Vagina (tissue), 2 donors: ENCODE data around the gene DNAJC21.

Experiments used
- POLR2A ChIP-seq, 2 donors: fragments of 450-650 bp; IDR thresholded peaks; one replicate each; pipeline ENCODE4 v1.6.1; 2017; ENCODE audit warnings: antibody characterized with exemption in 2 of 2, mild to moderate bottlenecking in 2 of 2, moderate library complexity in 2 of 2
- POLR2AphosphoS5 ChIP-seq, 2 donors: sonication (generic); formaldehyde crosslinking; IDR thresholded peaks; one replicate each; pipeline ENCODE4 v1.9.0; 2017; ENCODE audit warnings: antibody characterized with exemption in 2 of 2, mild to moderate bottlenecking in 2 of 2, low read depth in 1 of 2; ENCODE audit not compliant: insufficient read depth in 1 of 2
- TF ChIP-seq, protein P1 (sequence below), 3 experiments: fragments of 450-650 bp in 2 of 3; fragments of 200-600 bp in 1 of 3; sonication (generic) in 1 of 3; IDR thresholded peaks; one replicate each; pipeline ENCODE4 v1.5.1; 2017 to 2019; ENCODE audit warnings: antibody characterized with exemption in 3 of 3, mild to moderate bottlenecking in 2 of 3, moderate library complexity in 2 of 3

DNA sequence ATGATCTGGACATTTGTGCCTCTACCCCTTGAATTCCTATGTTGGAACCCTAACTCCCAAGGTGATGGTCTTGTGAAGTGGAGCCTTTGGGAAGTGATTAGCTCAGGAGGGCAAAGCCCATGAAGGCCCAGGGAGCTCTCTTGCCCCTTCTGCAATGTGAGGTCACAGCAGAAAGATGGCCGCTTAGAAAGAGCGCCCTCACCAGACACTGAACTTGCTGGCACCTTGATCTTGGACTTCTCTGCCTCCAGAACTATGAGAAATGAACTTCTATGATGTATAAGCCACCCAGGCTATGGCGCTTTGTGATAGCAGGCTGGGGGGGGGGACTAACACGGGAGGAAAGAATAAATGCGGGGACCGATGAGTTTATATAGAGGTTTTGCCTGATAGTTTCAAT, 73.1 kb downstream of the DNAJC21 start:
- TF ChIP-seq POLR2A (IDR thresholded peaks at IDR 0.05), result no peak
- TF ChIP-seq, protein P1, sequence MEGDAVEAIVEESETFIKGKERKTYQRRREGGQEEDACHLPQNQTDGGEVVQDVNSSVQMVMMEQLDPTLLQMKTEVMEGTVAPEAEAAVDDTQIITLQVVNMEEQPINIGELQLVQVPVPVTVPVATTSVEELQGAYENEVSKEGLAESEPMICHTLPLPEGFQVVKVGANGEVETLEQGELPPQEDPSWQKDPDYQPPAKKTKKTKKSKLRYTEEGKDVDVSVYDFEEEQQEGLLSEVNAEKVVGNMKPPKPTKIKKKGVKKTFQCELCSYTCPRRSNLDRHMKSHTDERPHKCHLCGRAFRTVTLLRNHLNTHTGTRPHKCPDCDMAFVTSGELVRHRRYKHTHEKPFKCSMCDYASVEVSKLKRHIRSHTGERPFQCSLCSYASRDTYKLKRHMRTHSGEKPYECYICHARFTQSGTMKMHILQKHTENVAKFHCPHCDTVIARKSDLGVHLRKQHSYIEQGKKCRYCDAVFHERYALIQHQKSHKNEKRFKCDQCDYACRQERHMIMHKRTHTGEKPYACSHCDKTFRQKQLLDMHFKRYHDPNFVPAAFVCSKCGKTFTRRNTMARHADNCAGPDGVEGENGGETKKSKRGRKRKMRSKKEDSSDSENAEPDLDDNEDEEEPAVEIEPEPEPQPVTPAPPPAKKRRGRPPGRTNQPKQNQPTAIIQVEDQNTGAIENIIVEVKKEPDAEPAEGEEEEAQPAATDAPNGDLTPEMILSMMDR (IDR thresholded peaks at IDR 0.05), result no peak
- TF ChIP-seq POLR2AphosphoS5 (IDR thresholded peaks at IDR 0.05; ENCODE audit: insufficient read depth in 1 of 2, low read depth in 1 of 2), result no peak
